GM23338 (cell line): ENCODE measurements around the gene POU2F3. TPM values are rescaled to one million over a fixed set of nuclear protein-coding genes. Genes with fewer than 3 reads are reported as not detected.
A peak's percentile ranks its signal among the peaks of the same experiment; 100 is the strongest.

ENCODE experiments used
- ATAC-seq: fragments of 200-7000 bp; cut with Tn5 transposase; 3 replicates; pipeline ENCODE4 v1.9.1; 2020
- DNase-seq: peaks from one replicate; pipeline ENCODE4 v3.0.0-alpha.2; 2015; ENCODE audit warnings: low spot score
- H2AFZ ChIP-seq: fragments of 200-600 bp; sonication (generic); 2 replicates; pipeline ENCODE4 v1.8.0; 2016; ENCODE audit warnings: antibody characterized with exemption, mild to moderate bottlenecking, moderate library complexity
- H3F3A ChIP-seq: fragments of 200-600 bp; sonication (generic); replicated peaks from 2 replicates; pipeline ENCODE4 v1.8.0; 2017; ENCODE audit warnings: antibody characterized with exemption, mixed run types, low read depth
- H3K27ac ChIP-seq: fragments of 200-600 bp; sonication (generic); 2 replicates; pipeline ENCODE4 v1.6.1; 2016; ENCODE audit warnings: low read depth
- H3K27me3 ChIP-seq: fragments of 200-600 bp; sonication (generic); 2 replicates; pipeline ENCODE4 v1.8.0; 2016; ENCODE audit warnings: mild to moderate bottlenecking, mixed run types, moderate library complexity; ENCODE audit not compliant: insufficient read depth
- H3K36me3 ChIP-seq: fragments of 200-600 bp; sonication (generic); 2 replicates; pipeline ENCODE4 v1.8.0; 2016; ENCODE audit warnings: mild to moderate bottlenecking; ENCODE audit not compliant: insufficient read depth
- H3K4me1 ChIP-seq: fragments of 200-600 bp; sonication (generic); 2 replicates; pipeline ENCODE4 v1.8.0; 2016; ENCODE audit warnings: mild to moderate bottlenecking, moderate library complexity; ENCODE audit not compliant: insufficient read depth
- H3K4me2 ChIP-seq: fragments of 200-600 bp; sonication (generic); 2 replicates; pipeline ENCODE4 v1.7.1; 2017; ENCODE audit warnings: mixed run types
- H3K4me3 ChIP-seq: fragments of 200-600 bp; sonication (generic); 2 replicates; pipeline ENCODE4 v1.6.1; 2016; ENCODE audit warnings: mixed run types
- H3K79me2 ChIP-seq: fragments of 200-600 bp; sonication (generic); replicated peaks from 2 replicates; pipeline ENCODE4 v1.8.0; 2017; ENCODE audit warnings: mild to moderate bottlenecking; ENCODE audit not compliant: insufficient read depth
- H3K9me2 ChIP-seq: fragments of 200-600 bp; sonication (generic); 2 replicates; pipeline ENCODE4 v1.8.0; 2017; ENCODE audit not compliant: insufficient read depth
- H4K20me1 ChIP-seq: fragments of 200-600 bp; sonication (generic); replicated peaks from 2 replicates; pipeline ENCODE4 v1.8.0; 2017; ENCODE audit warnings: mild to moderate bottlenecking; ENCODE audit not compliant: insufficient read depth
- H3K27ac Mint-ChIP-seq: 2 replicates; pipeline ENCODE4 v1.8.0; 2020; ENCODE audit warnings: inconsistent platforms, mild to moderate bottlenecking, moderate library complexity, mixed read lengths
- H3K27me3 Mint-ChIP-seq: 3 replicates; pipeline ENCODE4 v1.8.0; 2022; ENCODE audit warnings: low read depth, mild to moderate bottlenecking, moderate library complexity, mixed read lengths, inconsistent platforms; ENCODE audit not compliant: insufficient read depth, poor library complexity
- H3K36me3 Mint-ChIP-seq: 3 replicates; pipeline ENCODE4 v1.8.0; 2021; ENCODE audit warnings: low read depth, mild to moderate bottlenecking, inconsistent platforms, moderate library complexity, mixed read lengths
- H3K4me1 Mint-ChIP-seq: 3 replicates; pipeline ENCODE4 v1.8.0; 2020; ENCODE audit warnings: mild to moderate bottlenecking, inconsistent platforms, mixed read lengths
- H3K4me3 Mint-ChIP-seq: 3 replicates; pipeline ENCODE4 v1.8.0; 2021; ENCODE audit warnings: moderate library complexity, mild to moderate bottlenecking, inconsistent platforms, mixed read lengths
- H3K9me3 Mint-ChIP-seq: 3 replicates; pipeline ENCODE4 v1.8.0; 2020; ENCODE audit warnings: moderate library complexity, mild to moderate bottlenecking, inconsistent platforms, mixed read lengths
- CREB1 ChIP-seq: fragments of 250-450 bp; sonication (Bioruptor Pico); IDR thresholded peaks from 2 replicates; pipeline ENCODE4 v1.5.0; 2020; ENCODE audit warnings: low read depth, mild to moderate bottlenecking, moderate library complexity
- EZH2 ChIP-seq: fragments of 200-600 bp; sonication (generic); IDR thresholded peaks from one replicate; pipeline ENCODE4 v1.8.0; 2017; ENCODE audit warnings: antibody characterized with exemption, mild to moderate bottlenecking, low read depth; ENCODE audit not compliant: unreplicated experiment
- NANOG ChIP-seq: IDR thresholded peaks from 2 replicates; pipeline ENCODE4 v1.6.1; 2016; ENCODE audit warnings: antibody characterized with exemption, borderline replicate concordance
- POLR2AphosphoS5 ChIP-seq: IDR thresholded peaks from 2 replicates; pipeline ENCODE4 v1.6.1; 2016; ENCODE audit warnings: antibody characterized with exemption, low read depth
- STAT1 ChIP-seq: IDR thresholded peaks from one replicate; pipeline ENCODE4 v1.6.1; 2016; ENCODE audit warnings: antibody characterized with exemption; ENCODE audit not compliant: unreplicated experiment
- polyA plus RNA-seq: library from polyadenylated mRNA; unstranded; fragments of >200 nt; fragmentation: Nextera tagmentation; extraction: Ambion mirVana; gene quantifications from 2 replicates; pipeline ENCODE4 v1.2.1, GENCODE V29; 2016
- total RNA-seq: library from RNA; depleted of rRNA; stranded (reverse); fragments of >200 nt; shearing (Covaris generic); gene quantifications from 2 replicates; pipeline ENCODE4 v1.2.3, GENCODE V29; 2014
- TF ChIP-seq, protein P1 (sequence below), 2 experiments: fragments of 200-600 bp in 1 of 2; sonication (generic) in 1 of 2; conservative IDR thresholded peaks; 2 replicates each; pipeline versions ENCODE4 v1.5.1 to v1.6.1; 2016 to 2017; ENCODE audit warnings: antibody characterized with exemption in 2 of 2, low read depth in 2 of 2, mild to moderate bottlenecking in 2 of 2, moderate library complexity in 1 of 2
- TF ChIP-seq, protein P2 (sequence below): fragments of 250-450 bp; sonication (Bioruptor Pico); IDR thresholded peaks from 2 replicates; pipeline ENCODE4 v1.5.0; 2020; ENCODE audit warnings: mild to moderate bottlenecking, moderate library complexity

The POU2F3 gene
- total and polyA plus RNA-seq, 2 experiments from 2014 or later, result 0.45 to 0.79 TPM

GRCh38 chr11:120305286-120305685 is 65.3 kb downstream of the POU2F3 start:
- no peak for DNase-seq
- no peak for ATAC-seq
- H3K27me3 ChIP-seq, result no peaks in the 10 kb centered on the region
- no peak overlapping the region for H3K4me3 ChIP-seq
- Mint-ChIP-seq H3K4me1 (peaks cover 19% of the 10 kb centered on the region), H3K36me3 (no peaks in the 10 kb centered on the region), H3K9me3 (no peaks in the 10 kb centered on the region), H3K27me3 (peaks cover 7% of the 10 kb centered on the region), H3K27ac (no peak overlapping the region), H3K4me3 (no peak overlapping the region)
- no peaks in the 10 kb centered on the region for H3F3A ChIP-seq
- no peak overlapping the region for H3K4me2 ChIP-seq
- peaks cover 5% of the 10 kb centered on the region; the same call in 1 of the 2 replicates for H3K9me2 ChIP-seq
- H3K27ac ChIP-seq, result no peak overlapping the region
- no peak overlapping the region for H2AFZ ChIP-seq
- peaks cover 16% of the 10 kb centered on the region for H3K4me1 ChIP-seq
- no peaks in the 10 kb centered on the region for H3K79me2 ChIP-seq
- TF ChIP-seq, protein P1, sequence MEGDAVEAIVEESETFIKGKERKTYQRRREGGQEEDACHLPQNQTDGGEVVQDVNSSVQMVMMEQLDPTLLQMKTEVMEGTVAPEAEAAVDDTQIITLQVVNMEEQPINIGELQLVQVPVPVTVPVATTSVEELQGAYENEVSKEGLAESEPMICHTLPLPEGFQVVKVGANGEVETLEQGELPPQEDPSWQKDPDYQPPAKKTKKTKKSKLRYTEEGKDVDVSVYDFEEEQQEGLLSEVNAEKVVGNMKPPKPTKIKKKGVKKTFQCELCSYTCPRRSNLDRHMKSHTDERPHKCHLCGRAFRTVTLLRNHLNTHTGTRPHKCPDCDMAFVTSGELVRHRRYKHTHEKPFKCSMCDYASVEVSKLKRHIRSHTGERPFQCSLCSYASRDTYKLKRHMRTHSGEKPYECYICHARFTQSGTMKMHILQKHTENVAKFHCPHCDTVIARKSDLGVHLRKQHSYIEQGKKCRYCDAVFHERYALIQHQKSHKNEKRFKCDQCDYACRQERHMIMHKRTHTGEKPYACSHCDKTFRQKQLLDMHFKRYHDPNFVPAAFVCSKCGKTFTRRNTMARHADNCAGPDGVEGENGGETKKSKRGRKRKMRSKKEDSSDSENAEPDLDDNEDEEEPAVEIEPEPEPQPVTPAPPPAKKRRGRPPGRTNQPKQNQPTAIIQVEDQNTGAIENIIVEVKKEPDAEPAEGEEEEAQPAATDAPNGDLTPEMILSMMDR (conservative IDR thresholded peaks at IDR 0.05; ENCODE audit: low read depth in 2 of 2), result no peak
- TF ChIP-seq CREB1 (CRISPR knock-in tag) (no peak), EZH2 (no peak), POLR2AphosphoS5 (no peak), NANOG (no peak)
- H4K20me1 ChIP-seq, result no peaks in the 10 kb centered on the region
- no peaks in the 10 kb centered on the region for H3K36me3 ChIP-seq

DNA sequence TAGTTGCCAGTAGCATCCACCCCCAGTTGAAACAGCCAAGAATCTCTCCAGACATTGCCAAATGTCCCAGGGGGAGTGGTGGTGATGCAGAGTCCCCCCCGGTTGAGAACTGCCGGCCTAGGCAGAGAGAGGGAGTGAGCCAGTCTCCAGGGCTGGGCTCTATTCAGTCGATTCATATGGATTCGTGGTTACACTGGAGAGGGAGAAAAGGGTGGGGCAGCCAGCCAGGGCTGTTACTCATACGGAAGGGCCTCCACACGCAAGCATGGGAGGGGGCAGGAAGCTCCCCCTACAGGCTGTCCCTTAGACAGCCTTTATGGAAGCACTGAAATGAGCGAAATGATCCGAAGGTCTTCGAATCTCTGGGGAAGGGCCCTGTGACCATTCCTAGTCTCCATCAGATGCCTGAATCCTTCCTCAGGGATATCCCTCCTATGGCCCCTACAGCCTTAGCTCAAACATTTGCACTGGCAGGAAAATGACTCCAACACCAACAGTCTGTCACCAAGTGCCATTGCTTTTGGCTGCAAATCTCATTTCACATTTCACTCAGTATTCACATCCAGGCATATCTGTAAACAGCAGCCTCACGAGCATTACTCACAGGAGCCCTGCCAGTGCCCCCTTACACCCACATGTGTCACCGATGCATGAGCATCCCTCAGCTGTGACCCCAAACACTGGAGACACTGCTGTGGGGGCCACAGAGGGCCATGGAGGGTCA is 66.7 kb downstream of the POU2F3 start:
- TF ChIP-seq, protein P1 (conservative IDR thresholded peaks at IDR 0.05; ENCODE audit: low read depth in 2 of 2), result peak; percentile 53 to 69; a peak in 3 of 4 replicates
- TF ChIP-seq STAT1, result no peak
- TF ChIP-seq, protein P2, sequence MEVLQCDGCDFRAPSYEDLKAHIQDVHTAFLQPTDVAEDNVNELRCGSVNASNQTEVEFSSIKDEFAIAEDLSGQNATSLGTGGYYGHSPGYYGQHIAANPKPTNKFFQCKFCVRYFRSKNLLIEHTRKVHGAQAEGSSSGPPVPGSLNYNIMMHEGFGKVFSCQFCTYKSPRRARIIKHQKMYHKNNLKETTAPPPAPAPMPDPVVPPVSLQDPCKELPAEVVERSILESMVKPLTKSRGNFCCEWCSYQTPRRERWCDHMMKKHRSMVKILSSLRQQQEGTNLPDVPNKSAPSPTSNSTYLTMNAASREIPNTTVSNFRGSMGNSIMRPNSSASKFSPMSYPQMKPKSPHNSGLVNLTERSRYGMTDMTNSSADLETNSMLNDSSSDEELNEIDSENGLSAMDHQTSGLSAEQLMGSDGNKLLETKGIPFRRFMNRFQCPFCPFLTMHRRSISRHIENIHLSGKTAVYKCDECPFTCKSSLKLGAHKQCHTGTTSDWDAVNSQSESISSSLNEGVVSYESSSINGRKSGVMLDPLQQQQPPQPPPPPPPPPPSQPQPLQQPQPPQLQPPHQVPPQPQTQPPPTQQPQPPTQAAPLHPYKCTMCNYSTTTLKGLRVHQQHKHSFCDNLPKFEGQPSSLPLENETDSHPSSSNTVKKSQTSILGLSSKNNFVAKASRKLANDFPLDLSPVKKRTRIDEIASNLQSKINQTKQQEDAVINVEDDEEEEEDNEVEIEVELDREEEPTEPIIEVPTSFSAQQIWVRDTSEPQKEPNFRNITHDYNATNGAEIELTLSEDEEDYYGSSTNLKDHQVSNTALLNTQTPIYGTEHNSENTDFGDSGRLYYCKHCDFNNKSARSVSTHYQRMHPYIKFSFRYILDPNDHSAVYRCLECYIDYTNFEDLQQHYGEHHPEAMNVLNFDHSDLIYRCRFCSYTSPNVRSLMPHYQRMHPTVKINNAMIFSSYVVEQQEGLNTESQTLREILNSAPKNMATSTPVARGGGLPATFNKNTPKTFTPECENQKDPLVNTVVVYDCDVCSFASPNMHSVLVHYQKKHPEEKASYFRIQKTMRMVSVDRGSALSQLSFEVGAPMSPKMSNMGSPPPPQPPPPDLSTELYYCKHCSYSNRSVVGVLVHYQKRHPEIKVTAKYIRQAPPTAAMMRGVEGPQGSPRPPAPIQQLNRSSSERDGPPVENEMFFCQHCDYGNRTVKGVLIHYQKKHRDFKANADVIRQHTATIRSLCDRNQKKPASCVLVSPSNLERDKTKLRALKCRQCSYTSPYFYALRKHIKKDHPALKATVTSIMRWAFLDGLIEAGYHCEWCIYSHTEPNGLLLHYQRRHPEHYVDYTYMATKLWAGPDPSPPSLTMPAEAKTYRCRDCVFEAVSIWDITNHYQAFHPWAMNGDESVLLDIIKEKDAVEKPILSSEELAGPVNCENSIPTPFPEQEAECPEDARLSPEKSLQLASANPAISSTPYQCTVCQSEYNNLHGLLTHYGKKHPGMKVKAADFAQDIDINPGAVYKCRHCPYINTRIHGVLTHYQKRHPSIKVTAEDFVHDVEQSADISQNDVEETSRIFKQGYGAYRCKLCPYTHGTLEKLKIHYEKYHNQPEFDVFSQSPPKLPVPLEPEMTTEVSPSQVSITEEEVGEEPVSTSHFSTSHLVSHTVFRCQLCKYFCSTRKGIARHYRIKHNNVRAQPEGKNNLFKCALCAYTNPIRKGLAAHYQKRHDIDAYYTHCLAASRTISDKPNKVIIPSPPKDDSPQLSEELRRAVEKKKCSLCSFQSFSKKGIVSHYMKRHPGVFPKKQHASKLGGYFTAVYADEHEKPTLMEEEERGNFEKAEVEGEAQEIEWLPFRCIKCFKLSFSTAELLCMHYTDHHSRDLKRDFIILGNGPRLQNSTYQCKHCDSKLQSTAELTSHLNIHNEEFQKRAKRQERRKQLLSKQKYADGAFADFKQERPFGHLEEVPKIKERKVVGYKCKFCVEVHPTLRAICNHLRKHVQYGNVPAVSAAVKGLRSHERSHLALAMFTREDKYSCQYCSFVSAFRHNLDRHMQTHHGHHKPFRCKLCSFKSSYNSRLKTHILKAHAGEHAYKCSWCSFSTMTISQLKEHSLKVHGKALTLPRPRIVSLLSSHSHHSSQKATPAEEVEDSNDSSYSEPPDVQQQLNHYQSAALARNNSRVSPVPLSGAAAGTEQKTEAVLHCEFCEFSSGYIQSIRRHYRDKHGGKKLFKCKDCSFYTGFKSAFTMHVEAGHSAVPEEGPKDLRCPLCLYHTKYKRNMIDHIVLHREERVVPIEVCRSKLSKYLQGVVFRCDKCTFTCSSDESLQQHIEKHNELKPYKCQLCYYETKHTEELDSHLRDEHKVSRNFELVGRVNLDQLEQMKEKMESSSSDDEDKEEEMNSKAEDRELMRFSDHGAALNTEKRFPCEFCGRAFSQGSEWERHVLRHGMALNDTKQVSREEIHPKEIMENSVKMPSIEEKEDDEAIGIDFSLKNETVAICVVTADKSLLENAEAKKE (CRISPR knock-in tag), result no peak
- Histone ChIP-seq H3K79me2 (no peaks in the 10 kb centered on the region), H3K9me2 (peaks cover 6% of the 10 kb centered on the region; the same call in 1 of the 2 replicates), H2AFZ (no peak overlapping the region; the same call in 1 of the 2 replicates), H3K4me3 (no peak overlapping the region), H3K27me3 (no peaks in the 10 kb centered on the region), H3K4me1 (peaks cover 16% of the 10 kb centered on the region), H3K4me2 (no peak overlapping the region), H4K20me1 (no peaks in the 10 kb centered on the region), H3K36me3 (no peaks in the 10 kb centered on the region), H3K27ac (no peak overlapping the region), H3F3A (no peaks in the 10 kb centered on the region)
- H3K4me1 Mint-ChIP-seq, result peaks cover 19% of the 10 kb centered on the region
- no peak overlapping the region for H3K4me3 Mint-ChIP-seq
- ATAC-seq (peak; percentile 85), DNase-seq (peak; percentile 80)
- H3K27ac Mint-ChIP-seq, result no peak overlapping the region
- H3K36me3 Mint-ChIP-seq, result no peaks in the 10 kb centered on the region
- no peaks in the 10 kb centered on the region for H3K9me3 Mint-ChIP-seq
- H3K27me3 Mint-ChIP-seq, result peaks cover 7% of the 10 kb centered on the region
